ENCODE data around the gene EFCAB10. TPM values are rescaled to one million over a fixed set of nuclear protein-coding genes. Genes with fewer than 3 reads are reported as not detected.

EFCAB10 gene
- total and polyA plus RNA-seq, 2 of the 13 experiments (the other 11 are each of a cell fraction or from before 2014, with no cell fraction given) = 0.40 TPM; not detected in 1

GRCh38 chr7:105581066-105581811, at the start of gene EFCAB10 (continued):
- TF ChIP-seq ZSCAN21 (CRISPR knock-in tag; IDR thresholded peaks at IDR 0.05; ENCODE audit: borderline replicate concordance) (no peak), FOXA1 (IDR thresholded peaks at IDR 0.05) (no peak), FOXA1 (CRISPR knock-in tag; IDR thresholded peaks at IDR 0.05) (0 out of 2 replicates have a peak, but pooled peaks have one; percentile 10), HMGXB4 (CRISPR knock-in tag; IDR thresholded peaks at IDR 0.05; ENCODE audit: borderline replicate concordance in 1 of 2, low read depth in 1 of 2) (no peak), ZNF530 (CRISPR knock-in tag; IDR thresholded peaks at IDR 0.05; ENCODE audit: low read depth) (no peak), ZNF33B (CRISPR knock-in tag; IDR thresholded peaks at IDR 0.05) (no peak), NR2F6 (IDR thresholded peaks at IDR 0.05) (no peak), NR2F6 (CRISPR knock-in tag; IDR thresholded peaks at IDR 0.05) (peak; percentile 41; the same call in 1 of the 2 replicates), TBX2 (CRISPR knock-in tag; IDR thresholded peaks at IDR 0.05; ENCODE audit: borderline replicate concordance) (peak; percentile 32; the same call in 1 of the 2 replicates), ZNF274 (CRISPR knock-in tag; IDR thresholded peaks at IDR 0.05) (0 out of 2 replicates have a peak, but pooled peaks have one; percentile 51), FOXJ3 (CRISPR knock-in tag; IDR thresholded peaks at IDR 0.05; ENCODE audit: borderline replicate concordance) (no peak), ZNF784 (CRISPR knock-in tag; IDR thresholded peaks at IDR 0.05; ENCODE audit: borderline replicate concordance) (0 out of 2 replicates have a peak, but pooled peaks have one; percentile 37), HOXD1 (CRISPR knock-in tag; IDR thresholded peaks at IDR 0.05) (no peak), BCL3 (CRISPR knock-in tag; IDR thresholded peaks at IDR 0.05) (no peak; the same call in 1 of the 2 replicates), ZNF646 (CRISPR knock-in tag; IDR thresholded peaks at IDR 0.05) (no peak), SNAPC5 (CRISPR knock-in tag; IDR thresholded peaks at IDR 0.05; ENCODE audit: borderline replicate concordance) (no peak)
